Measurements from ENCODE around the gene CRYBA2.

DNA sequence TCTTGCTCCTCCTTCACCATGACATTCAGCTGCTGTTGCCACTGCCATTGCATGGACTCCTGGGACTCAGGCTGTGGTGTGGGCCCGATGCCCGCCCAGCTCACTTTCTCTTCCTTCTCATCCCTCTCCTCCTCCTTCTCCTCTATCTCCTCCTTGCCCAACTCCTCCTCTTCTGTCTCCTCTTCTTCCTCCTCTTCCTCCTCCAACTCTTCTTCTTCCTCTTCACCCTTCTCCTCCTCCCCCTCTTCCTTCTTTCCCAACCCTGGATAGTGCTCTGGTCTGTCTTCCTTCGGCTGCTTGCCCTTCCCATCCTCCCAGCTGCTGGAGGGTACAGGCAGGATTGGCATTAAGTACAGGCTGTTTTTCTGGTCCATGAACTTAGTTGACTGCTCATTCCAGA lies 10.8 kb upstream of the CRYBA2 start:
- TF ChIP-seq POLR2AphosphoS5 (IDR thresholded peaks at IDR 0.05; ENCODE audit: low read depth, low read length) (no peak), TAF1 (IDR thresholded peaks at IDR 0.05; ENCODE audit: borderline replicate concordance, insufficient read depth, low read length) (no peak)

All from PFSK-1 (cell line).